T-helper 17 cell (primary cell): ENCODE measurements around the gene UNC5C. TPM values are rescaled to one million over a fixed set of nuclear protein-coding genes. Genes with fewer than 3 reads are reported as not detected.

ENCODE experiments used
- ATAC-seq: fragments of 150-1000 bp; cut with Tn5 transposase; 2 replicates; pipeline ENCODE4 v1.10.0; 2021; ENCODE audit warnings: mild to moderate bottlenecking, moderate library complexity
- DNase-seq, 3 donors: peaks; one replicate each; pipeline versions ENCODE4 v3.0.0 to v3.0.0-alpha.2; 2020 to 2021
- H3K9me3 ChIP-seq: one replicate; pipeline ENCODE4 v1.7.0; 2013; ENCODE audit warnings: low read length, mild to moderate bottlenecking; ENCODE audit not compliant: control insufficient read depth, poor library complexity, severe bottlenecking
- H3K27ac Mint-ChIP-seq: one replicate; pipeline ENCODE4 v1.8.0; 2022; ENCODE audit warnings: mild to moderate bottlenecking, moderate library complexity, mixed read lengths
- H3K27me3 Mint-ChIP-seq: one replicate; pipeline ENCODE4 v1.8.0; 2022; ENCODE audit warnings: mixed read lengths
- H3K36me3 Mint-ChIP-seq: one replicate; pipeline ENCODE4 v1.8.0; 2022; ENCODE audit warnings: low read depth, mixed read lengths
- H3K4me1 Mint-ChIP-seq: one replicate; pipeline ENCODE4 v1.8.0; 2022; ENCODE audit warnings: mild to moderate bottlenecking, mixed read lengths
- H3K4me3 Mint-ChIP-seq: one replicate; pipeline ENCODE4 v1.8.0; 2022; ENCODE audit warnings: mild to moderate bottlenecking, moderate library complexity, mixed read lengths
- total RNA-seq, 4 donors: library from RNA in 2 of 4; stranded (reverse) in 2 of 4; gene quantifications; one replicate each; pipeline ENCODE4 v1.2.3 and lab custom pipeline; 2022 to 2026

Gene UNC5C
- total RNA-seq, 2 donors from 2014 or later: 0.18 TPM; not detected in 1

DNA sequence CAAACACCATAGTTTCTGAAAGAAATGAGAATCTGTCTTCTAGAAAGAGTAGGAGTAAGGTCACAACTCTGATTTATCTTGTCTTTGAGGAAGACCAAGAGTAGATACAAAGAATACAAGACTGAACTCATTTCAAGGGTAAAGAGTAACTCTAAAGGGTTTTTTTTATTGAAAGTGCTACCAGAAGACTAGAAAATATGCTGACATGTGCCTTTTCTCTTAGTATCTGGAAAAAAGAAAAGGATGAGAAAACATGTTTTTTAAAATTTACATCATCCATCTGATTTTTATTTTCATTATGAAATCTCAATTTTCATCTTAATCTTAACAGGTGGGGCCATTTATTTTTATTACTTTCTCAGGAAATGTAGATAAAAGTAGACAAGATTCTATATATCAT lies 43.0 kb downstream of the UNC5C start:
- no peak for ATAC-seq
- Mint-ChIP-seq H3K27ac (no peak overlapping the region), H3K27me3 (peaks cover 1% of the 10 kb centered on the region), H3K36me3 (peaks cover 2% of the 10 kb centered on the region), H3K4me3 (no peak overlapping the region), H3K4me1 (no peaks in the 10 kb centered on the region)
- no peak for DNase-seq
- no peaks in the 10 kb centered on the region for H3K9me3 ChIP-seq

DNA sequence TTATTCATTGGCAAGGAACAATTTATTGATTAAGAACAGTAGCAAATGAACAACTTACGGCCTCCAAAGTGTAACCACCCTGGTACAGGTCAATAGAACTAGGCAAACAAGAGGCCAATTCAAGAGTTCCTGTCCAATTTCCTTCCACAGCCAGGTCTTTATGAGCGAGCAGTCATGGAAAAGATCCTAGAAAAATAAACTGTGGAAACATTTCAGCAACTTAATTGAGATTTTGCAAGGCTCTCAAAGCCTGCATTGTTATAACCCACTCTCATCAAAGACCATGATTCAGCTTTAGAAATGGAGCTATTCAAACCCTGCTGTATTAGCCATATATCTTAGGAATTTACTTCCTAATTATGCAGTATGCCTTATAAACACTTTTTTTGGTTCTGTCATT lies 43.6 kb downstream of the UNC5C start:
- no peak for DNase-seq
- ATAC-seq: no peak
- no peaks in the 10 kb centered on the region for H3K27me3 Mint-ChIP-seq
- no peaks in the 10 kb centered on the region for H3K9me3 ChIP-seq
- H3K36me3 Mint-ChIP-seq: peaks cover 2% of the 10 kb centered on the region
- no peak overlapping the region for H3K4me3 Mint-ChIP-seq
- no peak overlapping the region for H3K27ac Mint-ChIP-seq
- H3K4me1 Mint-ChIP-seq: no peaks in the 10 kb centered on the region

GRCh38 chr4:95504501-95504900 lies 44.3 kb downstream of the UNC5C start:
- Mint-ChIP-seq H3K36me3 (peaks cover 2% of the 10 kb centered on the region), H3K4me1 (no peaks in the 10 kb centered on the region), H3K27ac (no peak overlapping the region), H3K27me3 (no peaks in the 10 kb centered on the region), H3K4me3 (no peak overlapping the region)
- DNase-seq: no peak
- no peak for ATAC-seq
- no peaks in the 10 kb centered on the region for H3K9me3 ChIP-seq

DNA sequence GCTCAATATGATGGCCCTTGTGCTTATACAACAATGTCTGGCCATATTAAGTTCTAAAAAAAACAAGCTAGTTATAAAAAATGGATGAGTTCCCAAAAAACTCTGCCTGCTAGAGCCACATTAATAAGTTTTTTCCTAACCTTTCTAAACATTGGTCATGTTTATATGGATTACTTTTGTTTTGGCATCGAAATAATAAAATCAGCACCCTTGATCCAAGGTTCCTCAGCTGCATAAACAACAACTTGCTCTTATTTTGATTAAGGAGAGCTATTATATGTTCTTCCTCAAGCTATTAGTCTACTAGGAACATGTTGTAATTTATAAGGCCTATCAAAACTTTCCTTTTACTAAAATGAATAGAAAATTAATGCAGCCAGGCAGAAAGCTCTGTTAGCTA lies 48.4 kb downstream of the UNC5C start:
- no peak overlapping the region for H3K4me3 Mint-ChIP-seq
- no peak for DNase-seq
- H3K36me3 Mint-ChIP-seq: peaks cover 2% of the 10 kb centered on the region
- no peak for ATAC-seq
- no peaks in the 10 kb centered on the region for H3K27me3 Mint-ChIP-seq
- H3K27ac Mint-ChIP-seq: no peak overlapping the region
- H3K9me3 ChIP-seq: no peaks in the 10 kb centered on the region
- no peaks in the 10 kb centered on the region for H3K4me1 Mint-ChIP-seq

- no peak for DNase-seq
- no peaks in the 10 kb centered on the region for H3K9me3 ChIP-seq
- H3K27ac Mint-ChIP-seq: no peak overlapping the region
- no peak for ATAC-seq
- H3K4me3 Mint-ChIP-seq: no peak overlapping the region
- peaks cover 2% of the 10 kb centered on the region for H3K36me3 Mint-ChIP-seq
- H3K4me1 Mint-ChIP-seq: no peaks in the 10 kb centered on the region
- no peaks in the 10 kb centered on the region for H3K27me3 Mint-ChIP-seq
Measured at GRCh38 chr4:95499291-95499696, 49.5 kb downstream of the UNC5C start.

DNA sequence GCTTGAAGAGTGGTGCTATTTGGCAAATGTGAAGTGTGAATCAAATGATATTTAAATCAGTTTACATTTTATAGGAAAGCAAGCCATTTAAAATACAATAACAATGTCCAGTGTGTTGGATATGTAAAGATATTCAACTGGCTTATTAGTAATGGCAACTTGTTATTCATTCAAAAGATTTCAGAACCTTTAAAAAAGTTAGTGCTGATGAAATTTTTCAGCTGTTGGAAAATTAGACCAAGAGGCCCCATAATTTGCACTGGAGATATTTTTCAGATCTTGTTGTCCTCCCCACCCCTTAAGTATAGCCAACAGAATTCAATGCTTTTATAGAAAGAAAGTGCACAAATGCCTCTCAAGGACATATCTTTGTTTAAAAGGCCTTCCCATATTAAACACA lies 54.6 kb downstream of the UNC5C start:
- H3K4me1 Mint-ChIP-seq: no peaks in the 10 kb centered on the region
- H3K27me3 Mint-ChIP-seq: no peaks in the 10 kb centered on the region
- no peak for ATAC-seq
- no peak overlapping the region for H3K4me3 Mint-ChIP-seq
- no peaks in the 10 kb centered on the region for H3K9me3 ChIP-seq
- H3K27ac Mint-ChIP-seq: no peak overlapping the region
- DNase-seq: no peak
- no peaks in the 10 kb centered on the region for H3K36me3 Mint-ChIP-seq

DNA sequence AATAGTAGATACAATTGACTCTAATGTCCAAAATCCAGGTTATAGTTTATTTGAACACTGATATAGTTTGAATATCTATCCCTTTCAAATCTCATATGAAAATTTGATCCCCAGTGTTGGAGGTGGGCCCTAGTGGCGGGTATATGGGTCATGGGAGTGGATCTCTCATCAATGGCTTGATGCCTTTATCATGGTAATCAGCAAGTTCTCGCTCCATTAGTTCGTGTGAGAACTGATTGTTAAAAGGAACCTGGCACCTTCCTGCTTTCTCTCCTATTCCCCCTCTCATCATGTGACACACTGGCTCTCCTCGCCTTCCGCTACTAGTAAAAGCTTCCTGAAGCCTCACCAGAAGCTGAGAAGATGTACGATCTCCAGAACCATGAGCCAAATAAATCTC lies 70.1 kb downstream of the UNC5C start:
- no peaks in the 10 kb centered on the region for H3K9me3 ChIP-seq
- no peaks in the 10 kb centered on the region for H3K27me3 Mint-ChIP-seq
- ATAC-seq (no peak), DNase-seq (no peak)
- no peak overlapping the region for H3K4me3 Mint-ChIP-seq
- H3K27ac Mint-ChIP-seq: no peak overlapping the region
- H3K4me1 Mint-ChIP-seq: no peaks in the 10 kb centered on the region
- H3K36me3 Mint-ChIP-seq: no peaks in the 10 kb centered on the region

DNA sequence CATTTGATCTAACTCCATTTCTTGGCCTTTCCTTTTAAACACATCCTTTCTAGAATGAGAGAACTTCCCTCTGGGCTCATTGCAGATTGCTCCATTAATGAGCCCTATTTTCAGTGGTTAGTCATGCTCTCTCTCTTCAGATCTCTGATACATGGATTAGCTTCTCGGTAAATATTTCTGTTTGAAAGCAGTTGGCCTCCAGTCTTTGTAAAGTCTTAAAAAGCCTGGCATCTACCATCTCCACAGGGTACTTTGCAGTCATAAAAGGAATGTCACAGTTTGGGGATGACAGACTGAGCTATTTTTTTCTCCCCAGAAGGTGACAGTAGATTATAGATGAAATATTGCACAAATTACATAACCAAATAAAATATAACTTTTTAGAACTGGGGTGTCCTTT lies 72.7 kb downstream of the UNC5C start:
- no peak for ATAC-seq
- no peaks in the 10 kb centered on the region for H3K4me1 Mint-ChIP-seq
- H3K27me3 Mint-ChIP-seq: no peaks in the 10 kb centered on the region

DNA sequence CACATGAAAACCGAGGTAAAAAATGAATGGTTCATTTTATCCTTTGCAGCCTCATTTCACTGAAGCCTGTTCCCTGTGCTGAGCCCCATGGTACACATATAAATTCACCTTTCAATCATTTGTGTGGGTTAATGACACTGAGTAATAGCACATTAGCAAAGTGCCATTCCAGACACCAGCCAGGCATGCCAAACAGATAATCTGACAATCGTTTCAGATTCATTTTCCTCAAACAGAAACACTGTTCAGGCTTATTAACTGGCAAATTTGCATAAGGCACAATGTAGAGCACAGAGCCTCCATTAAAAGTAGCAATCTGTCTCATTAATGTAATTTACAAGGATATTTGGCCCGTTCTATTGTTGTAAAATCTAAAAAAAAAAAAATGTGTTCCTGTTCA lies 76.2 kb downstream of the UNC5C start:
- DNase-seq: no peak
- Mint-ChIP-seq H3K4me3 (no peak overlapping the region), H3K27me3 (no peaks in the 10 kb centered on the region), H3K27ac (no peak overlapping the region), H3K4me1 (no peaks in the 10 kb centered on the region), H3K36me3 (no peaks in the 10 kb centered on the region)
- no peak for ATAC-seq
- H3K9me3 ChIP-seq: no peaks in the 10 kb centered on the region

More for the DNA sequence above, 72.7 kb downstream of the UNC5C start:
- Mint-ChIP-seq H3K27ac (no peak overlapping the region), H3K4me3 (no peak overlapping the region), H3K36me3 (no peaks in the 10 kb centered on the region)
- DNase-seq: no peak
- H3K9me3 ChIP-seq: no peaks in the 10 kb centered on the region

GRCh38 chr4:95470622-95471021 lies 78.2 kb downstream of the UNC5C start:
- H3K9me3 ChIP-seq: no peaks in the 10 kb centered on the region

DNA sequence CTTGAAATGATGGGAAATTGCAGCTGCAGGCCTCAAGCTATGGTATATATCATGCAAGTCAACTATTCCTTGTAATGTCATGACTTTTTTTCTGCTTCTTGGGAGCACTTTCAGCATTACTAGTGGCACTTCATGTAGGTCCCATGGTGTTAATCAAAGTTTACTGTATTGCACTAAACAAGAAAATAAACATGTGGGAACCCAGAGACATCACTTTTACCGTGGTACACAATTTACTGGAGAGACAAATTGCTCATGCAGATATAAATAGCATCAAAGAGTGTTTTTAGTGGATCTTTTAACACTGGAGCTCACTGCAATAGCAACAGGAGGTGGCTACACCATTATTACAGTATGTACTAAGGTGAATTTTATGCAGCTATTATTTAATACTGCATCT lies 79.2 kb downstream of the UNC5C start:
- DNase-seq (no peak), ATAC-seq (no peak)
- no peaks in the 10 kb centered on the region for H3K9me3 ChIP-seq
- Mint-ChIP-seq H3K27ac (no peak overlapping the region), H3K4me3 (no peak overlapping the region), H3K27me3 (no peaks in the 10 kb centered on the region), H3K4me1 (no peaks in the 10 kb centered on the region), H3K36me3 (no peaks in the 10 kb centered on the region)

More at GRCh38 chr4:95470622-95471021, 78.2 kb downstream of the UNC5C start:
- H3K4me3 Mint-ChIP-seq: no peak overlapping the region
- no peaks in the 10 kb centered on the region for H3K36me3 Mint-ChIP-seq
- no peaks in the 10 kb centered on the region for H3K27me3 Mint-ChIP-seq
- no peak overlapping the region for H3K27ac Mint-ChIP-seq
- H3K4me1 Mint-ChIP-seq: no peaks in the 10 kb centered on the region
- no peak for DNase-seq
- ATAC-seq: no peak

GRCh38 chr4:95466791-95467190 lies 82.0 kb downstream of the UNC5C start:
- ATAC-seq (no peak), DNase-seq (no peak)
- no peaks in the 10 kb centered on the region for H3K4me1 Mint-ChIP-seq

GRCh38 chr4:95465010-95465409 lies 83.8 kb downstream of the UNC5C start:
- Mint-ChIP-seq H3K4me3 (no peak overlapping the region), H3K36me3 (no peaks in the 10 kb centered on the region)
- no peak for DNase-seq

More at GRCh38 chr4:95466791-95467190, 82.0 kb downstream of the UNC5C start:
- Mint-ChIP-seq H3K4me3 (no peak overlapping the region), H3K27ac (no peak overlapping the region), H3K27me3 (peaks cover 9% of the 10 kb centered on the region), H3K36me3 (no peaks in the 10 kb centered on the region)
- H3K9me3 ChIP-seq: no peaks in the 10 kb centered on the region

DNA sequence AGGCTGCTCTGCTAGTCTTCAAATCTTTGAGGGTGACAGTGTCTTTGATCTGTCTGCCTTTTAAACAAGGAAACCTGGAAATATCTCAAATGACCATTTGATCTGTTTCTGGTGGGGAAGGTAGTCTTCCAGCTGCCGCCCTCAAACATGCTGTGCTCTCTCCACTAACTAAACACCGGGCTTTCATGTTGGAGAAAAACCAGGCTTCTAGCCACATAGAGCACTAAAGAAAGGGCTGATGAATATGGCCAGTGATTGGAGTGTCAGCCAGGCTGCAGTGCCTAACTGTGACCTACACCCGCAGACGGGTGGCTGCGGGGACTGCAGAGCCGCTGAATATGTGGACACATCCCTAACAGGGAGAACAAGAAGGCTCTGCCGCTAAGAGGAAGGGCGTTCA lies 85.9 kb downstream of the UNC5C start:
- DNase-seq: no peak
- no peak overlapping the region for H3K27ac Mint-ChIP-seq
- no peaks in the 10 kb centered on the region for H3K36me3 Mint-ChIP-seq
- no peak for ATAC-seq
- H3K27me3 Mint-ChIP-seq: peaks cover 9% of the 10 kb centered on the region
- H3K4me3 Mint-ChIP-seq: no peak overlapping the region
- H3K4me1 Mint-ChIP-seq: no peaks in the 10 kb centered on the region
- H3K9me3 ChIP-seq: no peaks in the 10 kb centered on the region

More at GRCh38 chr4:95465010-95465409, 83.8 kb downstream of the UNC5C start:
- H3K4me1 Mint-ChIP-seq: no peaks in the 10 kb centered on the region
- H3K9me3 ChIP-seq: no peaks in the 10 kb centered on the region
- peaks cover 9% of the 10 kb centered on the region for H3K27me3 Mint-ChIP-seq
- no peak for ATAC-seq
- H3K27ac Mint-ChIP-seq: no peak overlapping the region
